ENCODE data around the gene CGA.

GRCh38 chr6:87071683-87072082 lies 23.2 kb downstream of the CGA start:
- TF ChIP-seq CTCF (IDR thresholded peaks at IDR 0.05) (no peak), POLR2A (IDR thresholded peaks at IDR 0.05) (no peak), POLR2AphosphoS5 (IDR thresholded peaks at IDR 0.05) (no peak), EP300 (IDR thresholded peaks at IDR 0.05) (no peak)
